Measurements from ENCODE around the gene RHOC.

- TF ChIP-seq CTCF (IDR thresholded peaks at IDR 0.05): no peak
- TF ChIP-seq POLR2A (IDR thresholded peaks at IDR 0.05): no peak
Measured at GRCh38 chr1:112675728-112676381, 31.1 kb downstream of the RHOC start.

All from Peyer's patch (tissue), 4 donors.